Coronary artery (tissue), 2 donors: ENCODE data around the gene FAM229A.

ENCODE experiments used
- DNase-seq: peaks from one replicate; pipeline ENCODE4 v3.0.0-alpha.2; 2017; ENCODE audit warnings: low spot score
- H3K27ac ChIP-seq, 2 donors: fragments of 200-600 bp; sonication (generic); one replicate each; pipeline ENCODE4 v1.5.1; 2016 to 2019
- H3K4me3 ChIP-seq: fragments of 200-600 bp; sonication (generic); 2 replicates; pipeline ENCODE4 v1.5.1; 2016; ENCODE audit warnings: mild to moderate bottlenecking, moderate library complexity
- TF ChIP-seq, protein P1 (sequence below): fragments of 200-600 bp; sonication (generic); IDR thresholded peaks from one replicate; pipeline ENCODE4 v1.5.1; 2019; ENCODE audit warnings: antibody characterized with exemption

FAM229A gene

DNA sequence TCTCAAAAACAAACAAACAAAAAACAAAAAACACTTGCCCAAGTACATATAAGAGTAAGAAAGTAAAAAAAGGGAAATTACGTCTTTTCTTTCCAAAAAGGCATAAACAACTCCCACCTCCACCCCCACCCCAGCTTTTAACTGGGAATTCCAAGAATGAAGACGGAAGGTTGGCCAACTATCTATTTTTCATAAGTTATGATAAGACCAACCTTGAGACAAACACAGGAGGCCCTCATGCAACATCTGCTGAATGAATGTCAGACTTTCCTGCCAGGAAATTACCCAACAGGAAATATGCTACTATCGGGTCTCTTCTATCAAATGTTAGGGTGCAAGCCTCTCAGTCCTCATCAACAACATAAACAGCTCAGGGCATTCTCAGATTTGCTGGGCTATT is 30.0 kb upstream of the FAM229A start:
- DNase-seq: no peak
- TF ChIP-seq, protein P1, sequence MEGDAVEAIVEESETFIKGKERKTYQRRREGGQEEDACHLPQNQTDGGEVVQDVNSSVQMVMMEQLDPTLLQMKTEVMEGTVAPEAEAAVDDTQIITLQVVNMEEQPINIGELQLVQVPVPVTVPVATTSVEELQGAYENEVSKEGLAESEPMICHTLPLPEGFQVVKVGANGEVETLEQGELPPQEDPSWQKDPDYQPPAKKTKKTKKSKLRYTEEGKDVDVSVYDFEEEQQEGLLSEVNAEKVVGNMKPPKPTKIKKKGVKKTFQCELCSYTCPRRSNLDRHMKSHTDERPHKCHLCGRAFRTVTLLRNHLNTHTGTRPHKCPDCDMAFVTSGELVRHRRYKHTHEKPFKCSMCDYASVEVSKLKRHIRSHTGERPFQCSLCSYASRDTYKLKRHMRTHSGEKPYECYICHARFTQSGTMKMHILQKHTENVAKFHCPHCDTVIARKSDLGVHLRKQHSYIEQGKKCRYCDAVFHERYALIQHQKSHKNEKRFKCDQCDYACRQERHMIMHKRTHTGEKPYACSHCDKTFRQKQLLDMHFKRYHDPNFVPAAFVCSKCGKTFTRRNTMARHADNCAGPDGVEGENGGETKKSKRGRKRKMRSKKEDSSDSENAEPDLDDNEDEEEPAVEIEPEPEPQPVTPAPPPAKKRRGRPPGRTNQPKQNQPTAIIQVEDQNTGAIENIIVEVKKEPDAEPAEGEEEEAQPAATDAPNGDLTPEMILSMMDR: no peak
- peak overlapping the region; percentile 95 for H3K4me3 ChIP-seq
- no peak overlapping the region for H3K27ac ChIP-seq

GRCh38 chr1:32390904-32391870 is 28.9 kb upstream of the FAM229A start:
- Histone ChIP-seq H3K4me3 (no peak overlapping the region), H3K27ac (no peak overlapping the region)
- DNase-seq: no peak
- TF ChIP-seq, protein P1: no peak

GRCh38 chr1:32388641-32389040 is 26.4 kb upstream of the FAM229A start:
- no peak overlapping the region for H3K27ac ChIP-seq
- TF ChIP-seq, protein P1: no peak
- no peak overlapping the region for H3K4me3 ChIP-seq
- no peak for DNase-seq

DNA sequence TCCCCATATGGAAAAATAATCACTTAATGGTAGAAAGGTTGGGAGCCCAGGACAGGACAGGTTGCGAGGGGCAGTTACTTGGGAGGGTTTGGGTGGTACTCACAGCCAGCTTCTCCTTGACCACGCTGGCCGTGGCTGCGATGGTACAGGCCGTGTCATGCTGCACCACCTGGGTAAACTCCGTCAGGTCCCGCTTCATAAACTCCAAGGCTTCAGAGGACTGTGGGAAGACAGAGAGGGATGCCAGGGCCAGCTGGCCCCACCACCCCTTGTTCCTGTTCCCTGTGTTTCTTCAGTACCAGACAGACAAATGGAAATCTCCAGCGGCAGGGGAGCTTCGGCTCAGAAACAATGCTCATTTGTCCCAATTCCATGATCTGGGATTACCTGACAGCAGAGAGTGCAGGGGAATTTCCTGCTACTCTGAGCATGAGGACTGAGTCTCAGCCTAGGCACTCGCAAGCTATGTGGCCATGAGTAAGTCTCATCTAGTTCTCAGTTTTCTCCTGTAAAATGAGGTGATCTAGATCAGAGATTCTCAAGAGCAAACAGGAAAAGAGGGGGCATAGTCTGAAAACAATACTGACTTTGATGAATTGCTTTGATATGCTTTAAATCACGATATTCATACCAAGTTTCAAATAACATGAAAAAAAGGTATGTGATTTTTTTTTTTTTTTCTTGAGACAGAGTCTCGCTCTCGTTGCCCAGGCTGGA is 24.5 kb upstream of the FAM229A start:
- Histone ChIP-seq H3K27ac (no peak overlapping the region), H3K4me3 (no peak overlapping the region)
- DNase-seq: no peak
- TF ChIP-seq, protein P1: no peak

DNA sequence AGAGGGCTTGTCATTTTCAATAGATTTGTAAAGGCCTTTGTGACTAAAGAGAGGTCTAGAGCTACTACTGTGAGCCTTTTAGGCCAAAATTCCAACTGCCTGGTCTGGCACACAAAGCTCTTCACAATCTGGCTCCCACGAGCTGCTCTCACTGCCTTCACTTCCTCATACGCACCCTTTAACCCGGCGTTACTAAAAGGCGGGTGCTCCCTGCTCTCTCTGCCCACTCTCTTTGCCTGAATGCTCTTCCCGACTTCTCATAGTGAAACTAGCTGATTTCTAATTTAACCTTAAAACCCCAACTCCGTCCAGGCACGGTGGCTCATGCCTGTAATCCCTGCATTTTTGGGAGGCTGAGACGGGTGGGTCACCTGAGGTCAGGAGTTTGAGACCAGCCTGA is 17.8 kb upstream of the FAM229A start:
- DNase-seq: no peak
- Histone ChIP-seq H3K4me3 (no peak overlapping the region), H3K27ac (no peak overlapping the region)
- TF ChIP-seq, protein P1: no peak

GRCh38 chr1:32377541-32378220 is 15.4 kb upstream of the FAM229A start:
- no peak overlapping the region for H3K4me3 ChIP-seq
- TF ChIP-seq, protein P1: no peak
- H3K27ac ChIP-seq: no peak overlapping the region
- DNase-seq: no peak
